ENCODE measurements around the gene PPP1R13L.

PPP1R13L gene

GRCh38 chr19:45362291-45362690, 42.6 kb downstream of the PPP1R13L start:
- H3K9me3 ChIP-seq (ENCODE audit: low read length): no peaks in the 10 kb centered on the region
- H3K9ac ChIP-seq (ENCODE audit: low read length): no peak overlapping the region
- peak overlapping the region; percentile 36 for H3K27ac ChIP-seq (ENCODE audit: low read depth, low read length, poor library complexity, severe bottlenecking)
- H3K4me2 ChIP-seq (ENCODE audit: low read length): no peak overlapping the region
- no peaks in the 10 kb centered on the region for H4K20me1 ChIP-seq (ENCODE audit: insufficient read depth, low read length)
- H2AFZ ChIP-seq (ENCODE audit: low read length): no peak overlapping the region
- H3K9me2 ChIP-seq (ENCODE audit: low read depth, low read length): no peaks in the 10 kb centered on the region
- no peaks in the 10 kb centered on the region for H3K79me2 ChIP-seq (ENCODE audit: insufficient read depth, low read length)
- TF ChIP-seq CTCF (IDR thresholded peaks at IDR 0.05; ENCODE audit: low read length): no peak
- no peak for TF ChIP-seq EZH2 (IDR thresholded peaks at IDR 0.05; ENCODE audit: borderline replicate concordance, low read length)
- H3F3A ChIP-seq (ENCODE audit: insufficient read depth, low read length): no peaks in the 10 kb centered on the region
- H3K27me3 ChIP-seq (ENCODE audit: insufficient read depth, low read length): no peaks in the 10 kb centered on the region
- peaks cover 61% of the 10 kb centered on the region; the same call in 1 of the 2 replicates for H3K36me3 ChIP-seq (ENCODE audit: insufficient read depth, low read length)
- no peak overlapping the region for H3K4me3 ChIP-seq (ENCODE audit: low read depth, low read length, poor library complexity, severe bottlenecking)
- H3K4me1 ChIP-seq (ENCODE audit: insufficient read depth, low read length, severe bottlenecking): no peaks in the 10 kb centered on the region

- Histone ChIP-seq H3K9me3 (ENCODE audit: low read length) (no peaks in the 10 kb centered on the region), H3K4me2 (ENCODE audit: low read length) (no peak overlapping the region), H3K36me3 (ENCODE audit: insufficient read depth, low read length) (peaks cover 67% of the 10 kb centered on the region; the same call in 1 of the 2 replicates), H3K4me3 (ENCODE audit: low read depth, low read length, poor library complexity, severe bottlenecking) (no peak overlapping the region), H3K4me1 (ENCODE audit: insufficient read depth, low read length, severe bottlenecking) (no peaks in the 10 kb centered on the region), H3F3A (ENCODE audit: insufficient read depth, low read length) (no peaks in the 10 kb centered on the region), H3K27ac (ENCODE audit: low read depth, low read length, poor library complexity, severe bottlenecking) (peak overlapping the region; percentile 36), H3K79me2 (ENCODE audit: insufficient read depth, low read length) (no peaks in the 10 kb centered on the region), H3K27me3 (ENCODE audit: insufficient read depth, low read length) (no peaks in the 10 kb centered on the region), H2AFZ (ENCODE audit: low read length) (no peak overlapping the region), H3K9me2 (ENCODE audit: low read depth, low read length) (no peaks in the 10 kb centered on the region), H4K20me1 (ENCODE audit: insufficient read depth, low read length) (no peaks in the 10 kb centered on the region), H3K9ac (ENCODE audit: low read length) (no peak overlapping the region)
- TF ChIP-seq CTCF (IDR thresholded peaks at IDR 0.05; ENCODE audit: low read length) (no peak), EZH2 (IDR thresholded peaks at IDR 0.05; ENCODE audit: borderline replicate concordance, low read length) (no peak)
These were observed 43.3 kb downstream of the PPP1R13L start for GRCh38 chr19:45361608-45362007.

- Histone ChIP-seq H3K79me2 (ENCODE audit: insufficient read depth, low read length) (no peaks in the 10 kb centered on the region), H3K4me1 (ENCODE audit: insufficient read depth, low read length, severe bottlenecking) (no peaks in the 10 kb centered on the region), H2AFZ (ENCODE audit: low read length) (no peak overlapping the region), H3K9me3 (ENCODE audit: low read length) (no peaks in the 10 kb centered on the region), H3K9ac (ENCODE audit: low read length) (no peak overlapping the region), H3K36me3 (ENCODE audit: insufficient read depth, low read length) (peaks cover 74% of the 10 kb centered on the region), H4K20me1 (ENCODE audit: insufficient read depth, low read length) (no peaks in the 10 kb centered on the region), H3F3A (ENCODE audit: insufficient read depth, low read length) (no peaks in the 10 kb centered on the region), H3K27me3 (ENCODE audit: insufficient read depth, low read length) (no peaks in the 10 kb centered on the region), H3K27ac (ENCODE audit: low read depth, low read length, poor library complexity, severe bottlenecking) (no peak overlapping the region), H3K9me2 (ENCODE audit: low read depth, low read length) (no peaks in the 10 kb centered on the region), H3K4me2 (ENCODE audit: low read length) (no peak overlapping the region), H3K4me3 (ENCODE audit: low read depth, low read length, poor library complexity, severe bottlenecking) (no peak overlapping the region)
- TF ChIP-seq EZH2 (IDR thresholded peaks at IDR 0.05; ENCODE audit: borderline replicate concordance, low read length) (no peak), CTCF (IDR thresholded peaks at IDR 0.05; ENCODE audit: low read length) (no peak)
These were observed 46.6 kb downstream of the PPP1R13L start for GRCh38 chr19:45358213-45358792.
